ENCODE data around the gene ATRNL1. TPM values are rescaled to one million over a fixed set of nuclear protein-coding genes. Genes with fewer than 3 reads are reported as not detected.

The ATRNL1 gene
- total RNA-seq, 4 donors from 2014 or later: 137 to 431 (median 202) TPM

DNA sequence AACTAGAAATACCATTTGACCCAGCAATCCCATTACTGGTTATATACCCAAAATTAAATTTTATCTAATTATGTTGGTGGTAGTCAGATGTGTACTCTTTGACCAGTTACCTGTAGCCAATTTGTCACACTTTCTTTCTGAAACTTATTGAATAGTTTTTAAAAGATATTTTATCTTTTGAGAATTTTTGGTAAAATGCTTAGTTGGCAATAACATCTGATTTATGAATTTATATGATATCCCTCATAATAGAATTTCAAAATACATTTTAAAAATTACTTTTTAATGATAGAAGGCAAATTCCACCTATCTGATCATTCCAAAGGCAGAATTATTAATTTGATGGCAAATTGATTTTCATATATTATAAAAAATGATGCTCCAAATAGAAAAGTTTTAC, 569.3 kb downstream of the ATRNL1 start:
- no peaks in the 10 kb centered on the region for H3K27me3 ChIP-seq
- intact Hi-C loops (cut with DNase I; ENCODE audit: low total_unique reads): no loop called here
- H3K27ac ChIP-seq: no peak overlapping the region
- no peak overlapping the region for H3K4me3 ChIP-seq
- TF ChIP-seq CTCF (IDR thresholded peaks at IDR 0.05): no peak
- TF ChIP-seq POLR2A (IDR thresholded peaks at IDR 0.05): no peak
- H3K9me3 ChIP-seq: no peaks in the 10 kb centered on the region
- DNase-seq: no peak
- H3K4me1 ChIP-seq: no peaks in the 10 kb centered on the region
- no peaks in the 10 kb centered on the region for H3K36me3 ChIP-seq

DNA sequence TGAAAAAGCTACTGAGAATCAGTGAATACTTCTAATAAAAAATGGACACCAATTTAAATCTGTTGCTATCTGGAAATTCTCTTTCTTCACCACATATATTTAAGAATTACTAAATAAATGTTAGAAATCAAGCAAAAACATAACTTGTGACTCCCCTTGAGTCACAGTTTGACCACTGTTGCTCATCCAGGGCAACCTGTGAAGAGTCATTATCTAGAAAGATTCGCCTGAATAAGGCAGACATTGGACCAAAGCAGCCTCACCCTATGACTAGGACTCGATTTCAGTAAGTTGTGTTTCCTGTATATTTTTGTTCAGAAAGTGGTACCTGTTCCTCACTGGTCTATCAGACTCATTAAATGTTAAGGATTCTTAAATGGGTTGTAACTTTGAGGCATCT, 572.4 kb downstream of the ATRNL1 start:
- no peak for TF ChIP-seq CTCF (IDR thresholded peaks at IDR 0.05)
- TF ChIP-seq POLR2A (IDR thresholded peaks at IDR 0.05): no peak
- no peak for DNase-seq
- Histone ChIP-seq H3K9me3 (no peaks in the 10 kb centered on the region), H3K27ac (no peak overlapping the region), H3K27me3 (no peaks in the 10 kb centered on the region), H3K4me1 (no peaks in the 10 kb centered on the region), H3K4me3 (no peak overlapping the region), H3K36me3 (no peaks in the 10 kb centered on the region)
- intact Hi-C loops (cut with DNase I; ENCODE audit: low total_unique reads): no loop called here

DNA sequence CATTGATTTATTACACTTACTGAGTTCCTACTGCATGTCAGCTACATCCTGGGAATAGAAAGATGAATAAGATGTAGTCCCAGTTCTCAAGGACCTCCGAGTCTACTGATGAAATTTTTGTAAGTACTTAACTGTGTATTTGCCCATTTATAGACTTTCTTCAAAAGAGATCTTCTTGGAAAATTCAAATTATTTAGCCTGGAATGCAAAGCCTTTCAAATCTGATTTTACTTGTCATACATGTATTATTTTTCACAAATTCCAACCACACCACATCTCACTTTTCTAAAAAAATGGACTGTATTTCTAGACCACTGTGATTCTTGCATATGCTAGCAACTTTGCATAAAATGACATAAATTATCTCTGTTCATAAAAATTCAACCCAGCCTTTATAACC, 581.3 kb downstream of the ATRNL1 start:
- Histone ChIP-seq H3K36me3 (no peaks in the 10 kb centered on the region), H3K27me3 (no peaks in the 10 kb centered on the region), H3K27ac (no peak overlapping the region), H3K9me3 (no peaks in the 10 kb centered on the region), H3K4me1 (no peaks in the 10 kb centered on the region), H3K4me3 (no peak overlapping the region)
- no peak for DNase-seq
- TF ChIP-seq POLR2A (IDR thresholded peaks at IDR 0.05) (no peak), CTCF (IDR thresholded peaks at IDR 0.05) (no peak)
- intact Hi-C loops (cut with DNase I; ENCODE audit: low total_unique reads): no loop called here

- intact Hi-C loops (cut with DNase I; ENCODE audit: low total_unique reads): no loop called here
- DNase-seq: no peak
- H3K27me3 ChIP-seq: no peaks in the 10 kb centered on the region
- H3K4me1 ChIP-seq: no peaks in the 10 kb centered on the region
- no peak overlapping the region for H3K27ac ChIP-seq
- no peaks in the 10 kb centered on the region for H3K36me3 ChIP-seq
- H3K9me3 ChIP-seq: no peaks in the 10 kb centered on the region
- TF ChIP-seq POLR2A (IDR thresholded peaks at IDR 0.05): no peak
- no peak for TF ChIP-seq CTCF (IDR thresholded peaks at IDR 0.05)
- H3K4me3 ChIP-seq: no peak overlapping the region
Observed at GRCh38 chr10:115696747-115697146, 603.6 kb downstream of the ATRNL1 start.

DNA sequence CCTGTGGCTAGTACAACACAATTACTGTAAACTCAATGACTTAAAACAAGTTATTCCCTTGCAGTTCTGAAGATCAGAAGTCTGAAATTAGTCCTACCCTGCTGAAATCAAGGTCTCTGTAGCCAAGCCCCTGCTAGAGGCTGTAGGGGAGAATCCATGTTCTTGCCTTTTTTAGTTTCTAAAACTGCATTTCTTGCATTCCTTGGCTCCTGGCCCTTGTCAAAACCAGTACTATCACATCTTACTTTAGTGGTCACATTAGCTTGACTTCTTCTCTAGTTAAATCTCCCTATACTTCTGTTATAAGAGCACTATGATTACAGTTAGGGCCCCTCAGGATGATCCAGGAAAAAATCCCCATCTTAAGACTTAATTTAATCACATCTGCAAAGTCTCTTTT, 612.9 kb downstream of the ATRNL1 start:
- no peaks in the 10 kb centered on the region for H3K9me3 ChIP-seq
- H3K27me3 ChIP-seq: no peaks in the 10 kb centered on the region
- no peak overlapping the region for H3K4me3 ChIP-seq
- TF ChIP-seq POLR2A (IDR thresholded peaks at IDR 0.05) (no peak), CTCF (IDR thresholded peaks at IDR 0.05) (no peak)
- no peaks in the 10 kb centered on the region for H3K36me3 ChIP-seq
- no peak for DNase-seq
- no peaks in the 10 kb centered on the region for H3K4me1 ChIP-seq
- H3K27ac ChIP-seq: no peak overlapping the region
- intact Hi-C loops (cut with DNase I; ENCODE audit: low total_unique reads): no loop called here
